Lower leg skin (tissue), 3 donors: ENCODE results near the gene PDHB.

ENCODE experiments used
- CTCF ChIP-seq, 3 donors: fragments of 450-650 bp; IDR thresholded peaks; one replicate each; pipeline ENCODE4 v1.5.1; 2016; ENCODE audit warnings: antibody characterized with exemption in 3 of 3, mild to moderate bottlenecking in 3 of 3, moderate library complexity in 2 of 3
- POLR2A ChIP-seq, 2 donors: fragments of 450-650 bp; IDR thresholded peaks; one replicate each; pipeline ENCODE4 v1.6.1; 2016 to 2017; ENCODE audit warnings: antibody characterized with exemption in 2 of 2, mild to moderate bottlenecking in 1 of 2, moderate library complexity in 1 of 2

- TF ChIP-seq CTCF (IDR thresholded peaks at IDR 0.05), result peak in 1 of 3 donors; percentile 18
- no peak for TF ChIP-seq POLR2A (IDR thresholded peaks at IDR 0.05)
Measured at GRCh38 chr3:58463181-58463941, 29.7 kb upstream of the PDHB start.
